NT2/D1 (cell line): ENCODE measurements around the gene MACO1.

Experiments
- SUZ12 ChIP-seq: IDR thresholded peaks from 2 replicates; pipeline ENCODE4 v1.6.1; 2011; ENCODE audit not compliant: insufficient read length, insufficient read depth; ENCODE audit errors: extremely low read depth
- YY1 ChIP-seq: IDR thresholded peaks from 2 replicates; pipeline ENCODE4 v1.6.1; 2011; ENCODE audit not compliant: insufficient read length, insufficient read depth
- ZNF274 ChIP-seq: IDR thresholded peaks from 2 replicates; pipeline ENCODE4 v1.6.1; 2011; ENCODE audit warnings: mild to moderate bottlenecking, low read depth, low read length

- TF ChIP-seq YY1 (no peak), SUZ12 (no peak), ZNF274 (no peak)
Observed at GRCh38 chr1:25467193-25467592, 36.5 kb downstream of the MACO1 start.
